H1 (cell line): Measurements from ENCODE around the gene GCLM. TPM values are rescaled to one million over a fixed set of nuclear protein-coding genes. Genes with fewer than 3 reads are reported as not detected.

Experiments
- CBX8 ChIP-seq: fragments of 300-800, 300-1000 bp; sonication (generic); IDR thresholded peaks from 2 replicates; pipeline ENCODE4 v1.7.1; 2016; ENCODE audit warnings: low read depth, low read length, borderline replicate concordance
- JUN ChIP-seq: IDR thresholded peaks from 2 replicates; pipeline ENCODE4 v1.6.1; 2011; ENCODE audit warnings: low read depth, mild to moderate bottlenecking, improper control_type of control experiment, low read length
- RNF2 ChIP-seq: fragments of 200-900, 300-1000 bp; sonication (generic); IDR thresholded peaks from 2 replicates; pipeline ENCODE4 v1.7.1; 2016; ENCODE audit warnings: borderline replicate concordance, low read depth, mild to moderate bottlenecking, antibody characterized with exemption, low read length; ENCODE audit not compliant: poor library complexity, severe bottlenecking; ENCODE audit errors: missing control alignments
- ZNF274 ChIP-seq: IDR thresholded peaks from 2 replicates; pipeline ENCODE4 v1.7.0; 2012; ENCODE audit warnings: low read length, borderline replicate concordance; ENCODE audit errors: extremely low read depth
- polyA plus RNA-seq, 7 experiments: library from polyadenylated mRNA; depleted of rRNA in 3 of 7; stranded (reverse) in 5 of 7; unstranded in 2 of 7; fragments of >200 nt in 5 of 7; fragments of 200-250 nt in 2 of 7; gene quantifications; 1 replicate in 5 of 7; 2 replicates in 1 of 7; 4 replicates in 1 of 7; pipeline versions ENCODE4 v1.2.1 to v1.2.3, GENCODE V29; 2011 to 2013; ENCODE audit warnings: missing spikeins in 2 of 7, mixed read lengths in 2 of 7
- total RNA-seq: library from RNA; stranded (reverse); fragmentation: NEBNext Ultra II Directional; extraction: Animal tissue kit (Norgen Biotek cat#: 25700); gene quantifications from 2 replicates; pipeline ENCODE4 v1.2.1, GENCODE V29; 2021

GCLM gene
- total and polyA plus RNA-seq, 2 of the 8 experiments (the other 6 are each of a cell fraction or from before 2014, with no cell fraction given), result 3.1 to 12.8 TPM

- TF ChIP-seq CBX8, result no peak
- TF ChIP-seq JUN, result no peak
- TF ChIP-seq RNF2, result no peak
- TF ChIP-seq ZNF274, result no peak
Measured at GRCh38 chr1:93846206-93846991, 62.8 kb downstream of the GCLM start (continued).
